NCI-H82 (cell line): ENCODE results near the gene USP49.

Experiments
- DNase-seq: peaks from one replicate; lab custom pipeline; 2025; lab: John Stamatoyannopoulos, UW

USP49 gene

GRCh38 chr6:41929924-41930323 lies 34.7 kb upstream of the USP49 start:
- no peak for DNase-seq

- no peak for DNase-seq
Observed at GRCh38 chr6:41927253-41927652, 32.1 kb upstream of the USP49 start.

GRCh38 chr6:41922154-41922553 lies 27.0 kb upstream of the USP49 start:
- no peak for DNase-seq

GRCh38 chr6:41921712-41921998 lies 26.5 kb upstream of the USP49 start:
- DNase-seq: peak; percentile 62

- DNase-seq: peak; percentile 96
Observed at GRCh38 chr6:41920921-41921711, 25.9 kb upstream of the USP49 start, which contains the start of the genes BYSL and MED20. TSS of gene BYSL (plus strand) at chr6:41921499. CDS start at chr6:41921563, 64 bp downstream. TSS of gene MED20 (minus strand) at chr6:41921139. CDS start at chr6:41921018, 121 bp downstream.

- DNase-seq: no peak
Observed at GRCh38 chr6:41917528-41917927, 22.4 kb upstream of the USP49 start.

- no peak for DNase-seq
Observed at GRCh38 chr6:41914869-41915530, 19.8 kb upstream of the USP49 start.

- no peak for DNase-seq
Observed at GRCh38 chr6:41914343-41914742, 19.2 kb upstream of the USP49 start.

GRCh38 chr6:41909727-41910126 lies 14.6 kb upstream of the USP49 start:
- DNase-seq: no peak

GRCh38 chr6:41901882-41902519 lies 6.8 kb upstream of the USP49 start:
- peak; percentile 37 for DNase-seq

GRCh38 chr6:41900861-41901260 lies 5.7 kb upstream of the USP49 start:
- DNase-seq: no peak

GRCh38 chr6:41896281-41896680 lies 1.1 kb upstream of the USP49 start:
- no peak for DNase-seq

GRCh38 chr6:41894366-41895299 lies 542 bp downstream of the USP49 start:
- DNase-seq: peak; percentile 86

GRCh38 chr6:41892921-41893564 lies 2.1 kb downstream of the USP49 start:
- DNase-seq: peak; percentile 38

- DNase-seq: peak; percentile 96
Observed at GRCh38 chr6:41887331-41887751, 7.8 kb downstream of the USP49 start.

GRCh38 chr6:41885930-41886329 lies 9.2 kb downstream of the USP49 start:
- no peak for DNase-seq

GRCh38 chr6:41884957-41885356 lies 10.2 kb downstream of the USP49 start:
- DNase-seq: no peak

GRCh38 chr6:41881506-41881905 lies 13.7 kb downstream of the USP49 start:
- no peak for DNase-seq

- no peak for DNase-seq
Observed at GRCh38 chr6:41878961-41879405, 16.2 kb downstream of the USP49 start.

GRCh38 chr6:41878246-41878645 lies 16.9 kb downstream of the USP49 start:
- DNase-seq: no peak

GRCh38 chr6:41877051-41877680 lies 18.0 kb downstream of the USP49 start:
- no peak for DNase-seq
